Caco-2 (cell line): ENCODE measurements around the gene PPM1H. TPM values are rescaled to one million over a fixed set of nuclear protein-coding genes. Genes with fewer than 3 reads are reported as not detected.

Experiments used
- BruUV-seq: library from RNA; stranded (reverse); fragments of 400-500 nt; replicated peaks from 2 replicates; lab custom pipeline; 2021; lab: Mats Ljungman, UMichigan
- CTCF ChIA-PET: fragments of 300-600 bp; sonication (Branson Sonifier 250); formaldehyde crosslinking; loops from one replicate; lab custom pipeline; 2022; ENCODE audit warnings: antibody characterized with exemption; lab: Charles Lee
- POLR2A ChIA-PET: fragments of 300-600 bp; sonication (Branson Sonifier 250); formaldehyde crosslinking; loops from one replicate; lab custom pipeline; 2022; ENCODE audit warnings: antibody characterized with exemption; lab: Charles Lee
- DNase-seq, 2 experiments: peaks; one replicate each; pipeline versions ENCODE4 v3.0.0 to v3.0.0-alpha.2; 2020 to 2022
- H3K27me3 ChIP-seq: replicated peaks from 2 replicates; pipeline ENCODE4 v1.6.0; 2011; ENCODE audit warnings: low read length; ENCODE audit not compliant: control insufficient read depth, insufficient read depth
- H3K36me3 ChIP-seq: 2 replicates; pipeline ENCODE4 v1.5.1; 2011; ENCODE audit warnings: low read length; ENCODE audit not compliant: control insufficient read depth, insufficient read depth
- H3K4me1 ChIP-seq: fragments of 250-450 bp; sonication (Bioruptor Pico); 2 replicates; pipeline ENCODE4 v1.5.1; 2020; ENCODE audit warnings: mild to moderate bottlenecking
- H3K4me3 ChIP-seq: 2 replicates; pipeline ENCODE4 v1.5.1; 2011; ENCODE audit warnings: low read depth, mild to moderate bottlenecking, control low read depth, low read length
- H3K9me3 ChIP-seq: fragments of 250-450 bp; sonication (Bioruptor Pico); 2 replicates; pipeline ENCODE4 v1.5.1; 2020; ENCODE audit warnings: mild to moderate bottlenecking, moderate library complexity
- H3K27ac Mint-ChIP-seq: one replicate; pipeline ENCODE4 v1.8.0; 2022; ENCODE audit warnings: mixed read lengths; ENCODE audit not compliant: unreplicated experiment
- H3K27me3 Mint-ChIP-seq: one replicate; pipeline ENCODE4 v1.8.0; 2022; ENCODE audit warnings: mixed read lengths; ENCODE audit not compliant: insufficient read depth, unreplicated experiment
- H3K36me3 Mint-ChIP-seq: one replicate; pipeline ENCODE4 v1.8.0; 2022; ENCODE audit warnings: mild to moderate bottlenecking, mixed read lengths; ENCODE audit not compliant: insufficient read depth, unreplicated experiment
- H3K4me1 Mint-ChIP-seq: one replicate; pipeline ENCODE4 v1.8.0; 2022; ENCODE audit warnings: low read depth, mixed read lengths; ENCODE audit not compliant: unreplicated experiment
- H3K4me3 Mint-ChIP-seq: one replicate; pipeline ENCODE4 v1.8.0; 2022; ENCODE audit warnings: mild to moderate bottlenecking, moderate library complexity, mixed read lengths; ENCODE audit not compliant: unreplicated experiment
- H3K9me3 Mint-ChIP-seq: one replicate; pipeline ENCODE4 v1.8.0; 2022; ENCODE audit warnings: mixed read lengths; ENCODE audit not compliant: unreplicated experiment
- intact Hi-C: fragments of 100-400 bp; cut with micrococcal nuclease; formaldehyde crosslinking; loops from one replicate; pipeline ENCODE4 v1.10.0; 2022; ENCODE audit not compliant: unreplicated experiment
- total RNA-seq: library from RNA; stranded (reverse); gene quantifications from 2 replicates; pipeline ENCODE4 v1.2.3, GENCODE V29; 2022
- TF ChIP-seq, protein P1 (sequence below), 2 experiments: fragments of 200-600 bp in 1 of 2; IDR thresholded peaks; 1 replicate in 1 of 2; 2 replicates in 1 of 2; pipeline versions ENCODE4 v1.5.1 to v1.8.0; 2011 to 2022; ENCODE audit warnings: antibody characterized with exemption in 1 of 2, control low read depth in 1 of 2, inconsistent platforms in 1 of 2, low read depth in 1 of 2, low read length in 1 of 2, mild to moderate bottlenecking in 1 of 2, moderate library complexity in 1 of 2; ENCODE audit not compliant: insufficient read depth in 1 of 2, severe bottlenecking in 1 of 2, unreplicated experiment in 1 of 2

PPM1H gene
- total RNA-seq, 1 experiment from 2014 or later = 151 TPM

DNA sequence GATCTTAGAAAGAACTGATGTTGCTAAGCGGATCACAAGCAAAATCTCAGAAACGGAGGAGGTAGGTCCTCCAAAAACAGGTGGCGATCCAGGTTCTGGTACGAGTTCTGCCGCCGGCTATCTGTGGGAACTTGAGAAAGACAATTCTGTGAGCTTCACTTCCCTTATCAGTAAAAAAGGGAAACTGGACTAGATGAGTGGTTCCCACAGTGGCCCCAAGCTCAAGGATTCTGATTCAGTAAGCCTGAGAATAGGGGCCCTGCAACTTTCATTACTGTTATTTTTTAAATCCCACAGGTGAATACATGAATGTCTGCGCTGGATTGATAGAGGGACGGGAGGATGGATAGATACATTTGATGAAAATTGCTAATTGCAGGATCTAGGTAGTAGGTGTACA is 160.2 kb downstream of the PPM1H start:
- no TSS peak for BruUV-seq
- POLR2A ChIA-PET = no interaction called here
- CTCF ChIA-PET = no interaction called here
- H3K4me1 Mint-ChIP-seq = peaks cover 34% of the 10 kb centered on the region
- Histone ChIP-seq H3K4me3 (no peak overlapping the region), H3K9me3 (no peaks in the 10 kb centered on the region), H3K36me3 (no peaks in the 10 kb centered on the region; the same call in 1 of the 2 replicates), H3K27me3 (no peaks in the 10 kb centered on the region), H3K4me1 (peaks cover 26% of the 10 kb centered on the region)
- H3K27me3 Mint-ChIP-seq = no peaks in the 10 kb centered on the region
- no peak overlapping the region for H3K27ac Mint-ChIP-seq
- H3K4me3 Mint-ChIP-seq = no peak overlapping the region
- intact Hi-C loops = no loop called here
- H3K36me3 Mint-ChIP-seq = peaks cover 58% of the 10 kb centered on the region
- TF ChIP-seq, protein P1, sequence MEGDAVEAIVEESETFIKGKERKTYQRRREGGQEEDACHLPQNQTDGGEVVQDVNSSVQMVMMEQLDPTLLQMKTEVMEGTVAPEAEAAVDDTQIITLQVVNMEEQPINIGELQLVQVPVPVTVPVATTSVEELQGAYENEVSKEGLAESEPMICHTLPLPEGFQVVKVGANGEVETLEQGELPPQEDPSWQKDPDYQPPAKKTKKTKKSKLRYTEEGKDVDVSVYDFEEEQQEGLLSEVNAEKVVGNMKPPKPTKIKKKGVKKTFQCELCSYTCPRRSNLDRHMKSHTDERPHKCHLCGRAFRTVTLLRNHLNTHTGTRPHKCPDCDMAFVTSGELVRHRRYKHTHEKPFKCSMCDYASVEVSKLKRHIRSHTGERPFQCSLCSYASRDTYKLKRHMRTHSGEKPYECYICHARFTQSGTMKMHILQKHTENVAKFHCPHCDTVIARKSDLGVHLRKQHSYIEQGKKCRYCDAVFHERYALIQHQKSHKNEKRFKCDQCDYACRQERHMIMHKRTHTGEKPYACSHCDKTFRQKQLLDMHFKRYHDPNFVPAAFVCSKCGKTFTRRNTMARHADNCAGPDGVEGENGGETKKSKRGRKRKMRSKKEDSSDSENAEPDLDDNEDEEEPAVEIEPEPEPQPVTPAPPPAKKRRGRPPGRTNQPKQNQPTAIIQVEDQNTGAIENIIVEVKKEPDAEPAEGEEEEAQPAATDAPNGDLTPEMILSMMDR (IDR thresholded peaks at IDR 0.05; ENCODE audit: insufficient read depth in 1 of 2, low read depth in 1 of 2, low read length in 1 of 2, severe bottlenecking in 1 of 2, unreplicated experiment in 1 of 2) = no peak
- DNase-seq = no peak
- H3K9me3 Mint-ChIP-seq = no peaks in the 10 kb centered on the region

DNA sequence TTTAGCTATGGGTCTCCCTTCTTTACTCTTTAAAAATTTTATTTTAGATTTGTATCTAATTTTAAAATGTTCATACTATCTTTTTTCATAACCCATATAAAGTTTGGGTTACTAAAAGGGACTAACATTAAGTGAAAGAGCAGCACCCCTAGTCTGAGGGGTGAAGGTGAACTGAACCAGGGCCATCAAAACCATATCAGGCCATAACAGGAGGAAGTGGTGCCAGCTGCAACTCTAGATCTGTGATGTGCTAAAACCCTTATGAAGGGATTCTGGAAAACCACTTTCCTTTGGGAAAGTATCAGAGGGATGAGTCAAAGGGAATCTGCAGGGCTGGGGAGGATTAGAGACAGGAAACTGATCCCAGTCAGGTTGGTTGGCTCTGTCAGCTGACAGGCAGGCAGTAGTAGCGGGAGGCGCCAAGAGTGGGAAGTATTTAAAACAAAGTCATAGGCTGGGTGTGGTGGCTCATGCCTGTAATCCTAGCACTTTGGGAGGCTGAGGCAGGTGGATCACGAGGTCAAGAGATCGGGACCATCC is 162.5 kb downstream of the PPM1H start:
- Mint-ChIP-seq H3K27me3 (no peaks in the 10 kb centered on the region), H3K9me3 (no peaks in the 10 kb centered on the region), H3K4me3 (no peak overlapping the region), H3K27ac (peak overlapping the region; percentile 50), H3K4me1 (peaks cover 44% of the 10 kb centered on the region), H3K36me3 (peaks cover 67% of the 10 kb centered on the region)
- Histone ChIP-seq H3K36me3 (no peaks in the 10 kb centered on the region; the same call in 1 of the 2 replicates), H3K4me3 (no peak overlapping the region), H3K27me3 (no peaks in the 10 kb centered on the region), H3K4me1 (peaks cover 32% of the 10 kb centered on the region), H3K9me3 (no peaks in the 10 kb centered on the region)
- no peak for DNase-seq
- intact Hi-C loops = no loop called here
- ChIA-PET POLR2A (no interaction called here), CTCF (no interaction called here)
- BruUV-seq = no TSS peak
- TF ChIP-seq, protein P1 (IDR thresholded peaks at IDR 0.05; ENCODE audit: insufficient read depth in 1 of 2, low read depth in 1 of 2, low read length in 1 of 2, severe bottlenecking in 1 of 2, unreplicated experiment in 1 of 2) = no peak

DNA sequence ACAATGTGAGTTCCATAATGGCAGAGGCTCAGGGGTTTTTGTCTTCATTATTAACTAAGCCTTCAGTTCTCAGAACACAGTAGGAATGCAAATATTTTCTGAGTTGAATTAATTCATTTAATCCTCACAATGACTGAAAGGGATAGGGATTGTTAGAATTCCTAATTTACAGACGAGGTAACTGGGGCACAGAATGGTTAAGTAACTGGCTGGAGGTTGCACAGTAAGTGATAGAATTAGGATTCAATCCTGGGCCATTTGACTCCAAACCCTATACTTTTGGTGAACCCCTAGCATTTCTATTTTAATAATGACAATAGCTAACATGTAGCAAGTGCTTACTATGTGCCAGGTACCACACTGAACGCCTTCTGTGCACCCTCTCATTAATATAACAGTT is 163.1 kb downstream of the PPM1H start:
- CTCF ChIA-PET = no interaction called here
- POLR2A ChIA-PET = no interaction called here
- no TSS peak for BruUV-seq

More for the DNA sequence above, 163.1 kb downstream of the PPM1H start:
- DNase-seq = no peak
- peak overlapping the region; percentile 50 for H3K27ac Mint-ChIP-seq
- Histone ChIP-seq H3K9me3 (no peaks in the 10 kb centered on the region), H3K4me1 (peaks cover 32% of the 10 kb centered on the region), H3K36me3 (no peaks in the 10 kb centered on the region; the same call in none of the 2 replicates), H3K4me3 (no peak overlapping the region), H3K27me3 (no peaks in the 10 kb centered on the region)
- peaks cover 74% of the 10 kb centered on the region for H3K36me3 Mint-ChIP-seq
- no peak overlapping the region for H3K4me3 Mint-ChIP-seq
- H3K9me3 Mint-ChIP-seq = no peaks in the 10 kb centered on the region
- TF ChIP-seq, protein P1 (IDR thresholded peaks at IDR 0.05; ENCODE audit: insufficient read depth in 1 of 2, low read depth in 1 of 2, low read length in 1 of 2, severe bottlenecking in 1 of 2, unreplicated experiment in 1 of 2) = no peak
- peaks cover 49% of the 10 kb centered on the region for H3K4me1 Mint-ChIP-seq
- intact Hi-C loops = no loop called here
- H3K27me3 Mint-ChIP-seq = no peaks in the 10 kb centered on the region
